PFSK-1 (cell line): ENCODE data around the gene POLR2I.
A peak's percentile ranks its signal among the peaks of the same experiment; 100 is the strongest.

Source experiments
- FOXP2 ChIP-seq: optimal IDR thresholded peaks from 2 replicates; pipeline ENCODE3; 2011; ENCODE audit warnings: borderline replicate concordance, control low read depth, inconsistent platforms; ENCODE audit not compliant: insufficient read depth; ENCODE audit errors: extremely low read length, extremely low read depth
- POLR2AphosphoS5 ChIP-seq: IDR thresholded peaks from 2 replicates; pipeline ENCODE4 v1.6.1; 2012; ENCODE audit warnings: low read depth, mild to moderate bottlenecking, control low read depth, low read length, moderate library complexity
- SIN3A ChIP-seq: IDR thresholded peaks from 2 replicates; pipeline ENCODE4 v1.6.1; 2012; ENCODE audit warnings: mild to moderate bottlenecking, low read length, moderate library complexity, borderline replicate concordance; ENCODE audit not compliant: insufficient read depth
- TAF1 ChIP-seq: IDR thresholded peaks from 2 replicates; pipeline ENCODE4 v1.6.1; 2012; ENCODE audit warnings: low read length, control low read depth, borderline replicate concordance; ENCODE audit not compliant: insufficient read depth
- TF ChIP-seq, protein P1 (sequence below), 2 experiments: IDR thresholded peaks; 2 replicates each; pipeline versions ENCODE4 v1.6.1 to v1.8.0; 2011 to 2012; ENCODE audit warnings: low read depth in 2 of 2, low read length in 2 of 2, control low read depth in 1 of 2, inconsistent platforms in 1 of 2, mild to moderate bottlenecking in 1 of 2, moderate library complexity in 1 of 2; ENCODE audit not compliant: insufficient read depth in 1 of 2

POLR2I gene

DNA sequence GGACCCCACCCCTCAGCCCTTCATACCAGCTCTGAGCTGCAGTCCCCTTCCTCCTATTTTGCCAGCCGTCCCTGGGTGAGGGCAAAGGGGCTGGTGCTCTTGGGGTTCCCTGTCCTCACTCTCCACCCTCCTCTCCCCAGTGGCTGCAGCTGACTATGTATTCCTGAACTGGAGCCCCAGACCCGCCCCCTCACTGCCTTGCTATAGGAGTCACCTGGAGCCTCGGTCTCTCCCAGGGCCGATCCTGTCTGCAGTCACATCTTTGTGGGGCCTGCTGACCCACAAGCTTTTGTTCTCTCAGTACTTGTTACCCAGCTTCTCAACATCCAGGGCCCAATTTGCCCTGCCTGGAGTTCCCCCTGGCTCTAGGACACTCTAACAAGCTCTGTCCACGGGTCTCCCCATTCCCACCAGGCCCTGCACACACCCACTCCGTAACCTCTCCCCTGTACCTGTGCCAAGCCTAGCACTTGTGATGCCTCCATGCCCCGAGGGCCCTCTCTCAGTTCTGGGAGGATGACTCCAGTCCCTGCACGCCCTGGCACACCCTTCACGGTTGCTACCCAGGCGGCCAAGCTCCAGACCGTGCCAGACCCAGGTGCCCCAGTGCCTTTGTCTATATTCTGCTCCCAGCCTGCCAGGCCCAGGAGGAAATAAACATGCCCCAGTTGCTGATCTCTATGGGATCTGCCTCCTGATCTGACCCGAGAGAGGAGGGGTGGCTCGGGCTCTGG is 35.2 kb upstream of the POLR2I start:
- TF ChIP-seq FOXP2 = no peak

- TF ChIP-seq FOXP2 (no peak), SIN3A (no peak), TAF1 (no peak), POLR2AphosphoS5 (no peak)
- TF ChIP-seq, protein P1, sequence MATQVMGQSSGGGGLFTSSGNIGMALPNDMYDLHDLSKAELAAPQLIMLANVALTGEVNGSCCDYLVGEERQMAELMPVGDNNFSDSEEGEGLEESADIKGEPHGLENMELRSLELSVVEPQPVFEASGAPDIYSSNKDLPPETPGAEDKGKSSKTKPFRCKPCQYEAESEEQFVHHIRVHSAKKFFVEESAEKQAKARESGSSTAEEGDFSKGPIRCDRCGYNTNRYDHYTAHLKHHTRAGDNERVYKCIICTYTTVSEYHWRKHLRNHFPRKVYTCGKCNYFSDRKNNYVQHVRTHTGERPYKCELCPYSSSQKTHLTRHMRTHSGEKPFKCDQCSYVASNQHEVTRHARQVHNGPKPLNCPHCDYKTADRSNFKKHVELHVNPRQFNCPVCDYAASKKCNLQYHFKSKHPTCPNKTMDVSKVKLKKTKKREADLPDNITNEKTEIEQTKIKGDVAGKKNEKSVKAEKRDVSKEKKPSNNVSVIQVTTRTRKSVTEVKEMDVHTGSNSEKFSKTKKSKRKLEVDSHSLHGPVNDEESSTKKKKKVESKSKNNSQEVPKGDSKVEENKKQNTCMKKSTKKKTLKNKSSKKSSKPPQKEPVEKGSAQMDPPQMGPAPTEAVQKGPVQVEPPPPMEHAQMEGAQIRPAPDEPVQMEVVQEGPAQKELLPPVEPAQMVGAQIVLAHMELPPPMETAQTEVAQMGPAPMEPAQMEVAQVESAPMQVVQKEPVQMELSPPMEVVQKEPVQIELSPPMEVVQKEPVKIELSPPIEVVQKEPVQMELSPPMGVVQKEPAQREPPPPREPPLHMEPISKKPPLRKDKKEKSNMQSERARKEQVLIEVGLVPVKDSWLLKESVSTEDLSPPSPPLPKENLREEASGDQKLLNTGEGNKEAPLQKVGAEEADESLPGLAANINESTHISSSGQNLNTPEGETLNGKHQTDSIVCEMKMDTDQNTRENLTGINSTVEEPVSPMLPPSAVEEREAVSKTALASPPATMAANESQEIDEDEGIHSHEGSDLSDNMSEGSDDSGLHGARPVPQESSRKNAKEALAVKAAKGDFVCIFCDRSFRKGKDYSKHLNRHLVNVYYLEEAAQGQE (IDR thresholded peaks at IDR 0.05; ENCODE audit: insufficient read depth in 1 of 2, low read depth in 2 of 2, low read length in 2 of 2) = no peak
Measured at GRCh38 chr19:36144624-36145023, 29.9 kb upstream of the POLR2I start.

DNA sequence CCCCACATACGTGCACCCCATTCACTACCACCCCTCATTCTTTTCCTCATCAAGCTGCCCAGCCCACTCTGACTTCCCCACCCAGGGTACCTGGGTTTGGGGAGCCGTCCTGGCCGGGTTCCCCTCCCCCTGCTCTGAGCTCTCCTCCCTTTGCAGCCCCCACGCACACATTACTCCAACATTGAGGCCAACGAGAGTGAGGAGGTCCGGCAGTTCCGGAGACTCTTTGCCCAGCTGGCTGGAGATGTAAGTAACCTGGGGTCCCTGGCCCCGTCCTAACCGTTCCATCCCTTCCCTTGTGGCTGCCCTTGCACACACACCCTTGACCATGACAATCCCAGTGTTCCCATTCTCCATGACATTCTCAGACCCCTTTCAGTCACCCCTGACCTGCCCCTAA is 27.8 kb upstream of the POLR2I start:
- TF ChIP-seq SIN3A (no peak), POLR2AphosphoS5 (no peak), FOXP2 (no peak)

DNA sequence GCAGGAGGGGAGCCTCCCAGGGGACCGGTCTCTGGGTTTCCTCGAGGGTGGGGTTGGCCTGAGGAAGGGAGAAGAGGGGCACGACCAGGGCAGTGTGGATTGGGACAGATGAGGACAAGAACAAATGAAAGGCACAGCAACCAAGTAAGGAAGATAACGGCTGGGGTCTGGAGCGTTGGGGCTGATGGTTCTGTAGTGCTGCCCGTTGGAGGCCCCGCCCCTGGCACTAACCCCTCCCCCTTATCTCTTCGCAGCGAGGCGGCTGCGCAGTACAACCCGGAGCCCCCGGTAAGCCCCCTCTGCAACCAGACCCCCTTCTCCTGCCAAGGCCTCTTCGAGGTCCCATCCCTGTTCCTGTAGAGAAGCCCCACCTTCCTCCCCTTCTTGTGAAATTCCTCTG is 27.4 kb upstream of the POLR2I start:
- TF ChIP-seq POLR2AphosphoS5 (no peak), SIN3A (no peak), FOXP2 (no peak), TAF1 (no peak)
- TF ChIP-seq, protein P1 (IDR thresholded peaks at IDR 0.05; ENCODE audit: insufficient read depth in 1 of 2, low read depth in 2 of 2, low read length in 2 of 2) = no peak

- TF ChIP-seq, protein P1 (IDR thresholded peaks at IDR 0.05; ENCODE audit: insufficient read depth in 1 of 2, low read depth in 2 of 2, low read length in 2 of 2) = no peak
- no peak for TF ChIP-seq SIN3A
- peak; percentile 62; the same call in 1 of the 2 replicates for TF ChIP-seq TAF1
- no peak for TF ChIP-seq FOXP2
- TF ChIP-seq POLR2AphosphoS5 = no peak; the same call in 1 of the 2 replicates
Measured at GRCh38 chr19:36141039-36141927, 26.6 kb upstream of the POLR2I start.
